A549 (cell line): ENCODE data around the gene RGPD8. TPM values are rescaled to one million over a fixed set of nuclear protein-coding genes. Genes with fewer than 3 reads are reported as not detected.
A peak's percentile ranks its signal among the peaks of the same experiment; 100 is the strongest.
"Not testable (repeated sequence)": the region's sequence is repeated elsewhere in the genome, so short reads cannot be mapped to it uniquely, and the experiment has no call there.

Experiments
- ATAC-seq, 2 experiments: fragments of 200-7000 bp in 1 of 2; fragments of >200 bp in 1 of 2; cut with Nextera tagmentation in 1 of 2; cut with Tn5 transposase in 1 of 2; 3 replicates each; pipeline versions ENCODE4 v1.8.0 to v1.9.1; 2018 to 2020; ENCODE audit warnings: mild to moderate bottlenecking in 1 of 2, moderate library complexity in 1 of 2
- CTCF ChIA-PET: fragments of 300-600 bp; sonication (Branson Sonifier 250); formaldehyde crosslinking; extraction: SDS; loops from one replicate; lab custom pipeline; 2021; ENCODE audit warnings: antibody characterized with exemption, inconsistent platforms; lab: Yijun Ruan, JAX
- POLR2A ChIA-PET: fragments of 350-600 bp; formaldehyde crosslinking; extraction: SDS; loops from one replicate; lab custom pipeline; 2021; ENCODE audit warnings: antibody characterized with exemption, inconsistent platforms; lab: Yijun Ruan, JAX
- DNase-seq, 2 experiments: peaks; one replicate each; pipeline versions ENCODE4 v3.0.0 to v3.0.0-alpha.2; 2011 to 2016; ENCODE audit warnings: low read depth in 1 of 2, low spot score in 1 of 2
- FAIRE-seq: peaks from 2 replicates; lab custom pipeline; 2011; peaks lifted over from hg19 to GRCh38; lab: Jason Lieb, UNC
- H3K27ac ChIP-seq, 2 experiments: fragments of >200 bp; sonication (Bioruptor Twin); formaldehyde crosslinking; 3 replicates each; pipeline ENCODE4 v1.5.1; 2016 to 2017
- H3K4me1 ChIP-seq: fragments of >200 bp; sonication (Bioruptor Twin); formaldehyde crosslinking; 3 replicates; pipeline ENCODE4 v1.6.1; 2016
- H3K4me2 ChIP-seq: fragments of >200 bp; sonication (Bioruptor Twin); formaldehyde crosslinking; 3 replicates; pipeline ENCODE4 v1.6.1; 2016
- H3K4me3 ChIP-seq: fragments of >200 bp; sonication (Bioruptor Twin); formaldehyde crosslinking; 3 replicates; pipeline ENCODE4 v1.5.1; 2016
- H3K9me3 ChIP-seq: fragments of >200 bp; sonication (Bioruptor Twin); formaldehyde crosslinking; 3 replicates; pipeline ENCODE4 v1.6.1; 2016
- CBX2 ChIP-seq: fragments of 200-600 bp; sonication (generic); IDR thresholded peaks from 2 replicates; pipeline ENCODE4 v1.6.1; 2016; ENCODE audit warnings: low read depth, mild to moderate bottlenecking, borderline replicate concordance
- CHD2 ChIP-seq: fragments of 150-350 bp; IDR thresholded peaks from 2 replicates; pipeline ENCODE4 v1.6.1; 2014; ENCODE audit warnings: low read length; ENCODE audit not compliant: partially characterized antibody
- JUN ChIP-seq, 2 experiments: fragments of >200 bp; sonication (Bioruptor Twin); formaldehyde crosslinking; IDR thresholded peaks; 2 replicates in 1 of 2; 3 replicates in 1 of 2; pipeline ENCODE4 v1.6.1; 2016 to 2017
- JUNB ChIP-seq: fragments of >200 bp; sonication (Bioruptor Twin); formaldehyde crosslinking; IDR thresholded peaks from 2 replicates; pipeline ENCODE4 v1.6.1; 2016
- PHF8 ChIP-seq: fragments of 200-600 bp; sonication (generic); IDR thresholded peaks from 2 replicates; pipeline ENCODE4 v1.6.1; 2016; ENCODE audit warnings: low read depth, mild to moderate bottlenecking, antibody characterized with exemption, moderate library complexity, borderline replicate concordance
- RARB ChIP-seq: fragments of 250-450 bp; sonication (Bioruptor Pico); IDR thresholded peaks from 2 replicates; pipeline ENCODE4 v1.8.0; 2021; ENCODE audit warnings: mild to moderate bottlenecking, moderate library complexity
- SREBF2 ChIP-seq: fragments of 450-650 bp; IDR thresholded peaks from 2 replicates; pipeline ENCODE4 v1.6.1; 2014; ENCODE audit warnings: mild to moderate bottlenecking, moderate library complexity
- whole genome bisulfite sequencing: methylation state at CpG from one replicate; pipeline ENCODE4 v1.1.6; 2017; ENCODE audit errors: missing lambda C conversion rate; 5-methylcytosine and 5-hydroxymethylcytosine counted together
- polyA plus RNA-seq, 4 experiments: library from polyadenylated mRNA; depleted of rRNA in 3 of 4; stranded (reverse); fragments of >200 nt; fragmentation: RNase III in 1 of 4; extraction: RNeasy Plus Mini Kit Qiagen cat#74134 plus additional on column Dnase treatment in 1 of 4; gene quantifications; 2 replicates in 3 of 4; 3 replicates in 1 of 4; pipeline ENCODE4 v1.2.3, GENCODE V29; 2011 to 2017
- TF ChIP-seq, protein P1 (sequence below): IDR thresholded peaks from 2 replicates; pipeline ENCODE4 v1.6.1; 2012

The RGPD8 gene
- polyA plus RNA-seq, 2 of the 4 experiments (the other 2 are of a cell fraction), result 2.7 to 7.6 TPM

DNA sequence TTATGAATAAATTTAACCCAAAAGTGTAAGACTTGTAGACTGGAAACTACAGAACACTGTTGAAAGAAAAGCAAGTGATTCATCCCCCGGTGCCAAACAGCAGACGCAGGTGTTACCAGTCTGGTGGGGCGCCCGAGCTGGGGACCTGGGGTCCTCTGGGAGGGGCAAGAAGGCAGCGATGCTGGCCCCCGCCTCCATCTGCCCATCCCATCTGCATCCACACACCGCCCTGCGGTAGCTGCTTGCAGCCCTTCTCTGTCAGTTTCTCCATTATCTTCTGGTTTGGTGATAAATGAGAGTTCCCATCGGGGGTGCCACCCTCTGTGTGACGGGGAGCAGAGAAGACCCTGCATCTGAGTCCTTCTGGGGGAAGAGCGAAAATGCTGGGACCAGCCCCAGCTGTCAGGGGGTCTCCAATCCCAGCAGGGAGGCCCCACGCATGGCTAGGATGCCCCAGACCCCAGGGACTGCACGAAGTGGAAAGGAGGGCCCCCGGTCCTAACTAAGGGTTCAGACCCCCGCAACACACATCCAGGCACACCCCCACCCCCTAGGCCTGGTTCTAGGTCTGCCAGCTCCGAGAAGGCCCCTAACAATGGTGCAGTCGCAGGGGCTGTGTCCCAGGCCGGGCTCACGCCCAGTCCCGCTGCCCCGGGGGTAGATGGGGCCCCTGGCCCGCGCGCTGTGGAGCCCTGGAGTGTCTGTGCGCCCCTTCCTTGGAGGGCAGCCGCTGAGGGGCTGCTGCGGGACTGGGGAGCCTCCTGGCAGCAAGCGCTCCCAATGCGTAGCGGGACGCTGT lies 686 bp upstream of the RGPD8 start:
- ChIA-PET POLR2A (no interaction called here), CTCF (interaction anchor here (0.6 to 1.8 kb wide), 5 partner anchors 25 to 385 kb away, joined by 3 to 10 read pairs (median 3); no protein-coding TSS in a partner anchor)
- no peak overlapping the region for H3K4me2 ChIP-seq
- H3K4me1 ChIP-seq, result no peaks in the 10 kb centered on the region
- no peak overlapping the region for H3K4me3 ChIP-seq
- 60% methylated on average over 15 of the region's 31 CpGs for WGBS
- no peaks in the 10 kb centered on the region for H3K9me3 ChIP-seq
- ATAC-seq (no peak), DNase-seq (no peak), FAIRE-seq (no peak)
- TF ChIP-seq CHD2 (no peak), JUN (IDR thresholded peaks at IDR 0.05) (no peak), JUNB (no peak), RARB (CRISPR knock-in tag) (no peak), CBX2 (no peak), SREBF2 (no peak)
- H3K27ac ChIP-seq, result no peak overlapping the region

DNA sequence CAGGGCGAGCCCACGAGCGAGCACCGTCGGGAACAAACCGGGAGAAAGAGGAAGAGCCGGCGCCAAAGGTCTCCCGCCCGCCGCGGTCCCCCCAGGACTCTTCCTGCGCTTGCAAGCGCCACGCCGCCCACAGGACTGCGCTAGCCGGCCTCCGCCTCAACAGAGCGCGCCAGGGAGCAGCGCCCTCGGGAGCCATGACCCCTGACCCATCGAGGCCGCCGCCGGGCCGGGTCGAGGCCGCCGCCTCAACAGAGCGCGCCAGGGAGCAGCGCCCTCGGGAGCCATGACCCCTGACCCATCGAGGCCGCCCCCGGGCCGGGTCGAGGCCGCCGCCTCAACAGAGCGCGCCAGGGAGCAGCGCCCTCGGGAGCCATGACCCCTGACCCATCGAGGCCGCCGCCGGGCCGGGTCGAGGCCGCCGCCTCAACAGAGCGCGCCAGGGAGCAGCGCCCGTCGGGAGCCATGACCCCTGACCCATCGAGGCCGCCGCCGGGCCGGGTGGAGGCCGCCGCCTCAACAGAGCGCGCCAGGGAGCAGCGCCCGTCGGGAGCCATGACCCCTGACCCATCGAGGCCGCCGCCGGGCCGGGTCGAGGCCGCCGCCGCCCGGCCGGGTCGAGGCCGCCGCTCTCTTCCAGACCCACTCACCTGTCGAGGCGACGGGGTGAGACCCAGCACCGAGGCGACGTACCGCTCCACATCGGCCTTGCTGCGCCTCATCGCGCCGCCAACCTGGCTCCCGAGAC lies 538 bp downstream of the RGPD8 start:
- peak; percentile 78 to 83; a peak in 3 of 6 replicates for ATAC-seq
- peak overlapping the region; percentile 68 to 90 for H3K27ac ChIP-seq
- DNase-seq, H3K9me3 ChIP-seq, H3K4me1 ChIP-seq, FAIRE-seq: not testable (repeated sequence)
- 54% methylated on average over 13 of the region's 98 CpGs for WGBS
- ChIA-PET CTCF (interaction anchor here (0.7 kb wide), 1 partner anchor 516 kb away, joined by 3 read pairs; no protein-coding TSS in a partner anchor), POLR2A (interaction anchor here (0.6 kb wide), 2 partner anchors 173 to 730 kb away, joined by 4 to 5 read pairs; no protein-coding TSS in a partner anchor)
- TF ChIP-seq, protein P1, sequence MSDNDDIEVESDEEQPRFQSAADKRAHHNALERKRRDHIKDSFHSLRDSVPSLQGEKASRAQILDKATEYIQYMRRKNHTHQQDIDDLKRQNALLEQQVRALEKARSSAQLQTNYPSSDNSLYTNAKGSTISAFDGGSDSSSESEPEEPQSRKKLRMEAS, result 0 out of 2 replicates have a peak, but pooled peaks have one; percentile 33
- peak; percentile 37 for TF ChIP-seq PHF8
- H3K4me2 ChIP-seq, result peak overlapping the region; percentile 64
- H3K4me3 ChIP-seq, result peak overlapping the region; percentile 59

DNA sequence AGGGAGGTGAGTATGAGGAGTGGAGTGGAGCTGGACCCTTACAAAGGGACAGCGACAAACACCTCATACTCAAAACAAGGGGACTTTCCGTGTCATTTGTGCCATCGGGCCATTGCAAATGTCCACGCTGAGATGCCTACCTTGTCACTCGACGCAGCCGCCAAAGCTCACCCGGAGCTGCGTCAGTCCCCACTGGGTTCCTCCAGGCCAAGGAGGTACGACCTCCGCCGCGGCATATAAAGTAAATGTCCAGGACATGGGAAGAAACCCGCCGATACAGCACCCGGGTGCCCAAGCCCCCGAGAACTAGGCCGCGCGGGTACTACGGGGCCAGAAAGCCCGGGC lies 1.1 kb downstream of the RGPD8 start:
- Histone ChIP-seq H3K4me3 (peak overlapping the region; percentile 59), H3K4me2 (peak overlapping the region; percentile 64), H3K27ac (peak overlapping the region; percentile 68 to 90; a peak in 5 of 6 replicates)
- ATAC-seq, CTCF ChIA-PET, FAIRE-seq, H3K4me1 ChIP-seq, POLR2A ChIA-PET, DNase-seq, H3K9me3 ChIP-seq: not testable (repeated sequence)
- WGBS, result 80% methylated on average over 5 of the region's 22 CpGs

DNA sequence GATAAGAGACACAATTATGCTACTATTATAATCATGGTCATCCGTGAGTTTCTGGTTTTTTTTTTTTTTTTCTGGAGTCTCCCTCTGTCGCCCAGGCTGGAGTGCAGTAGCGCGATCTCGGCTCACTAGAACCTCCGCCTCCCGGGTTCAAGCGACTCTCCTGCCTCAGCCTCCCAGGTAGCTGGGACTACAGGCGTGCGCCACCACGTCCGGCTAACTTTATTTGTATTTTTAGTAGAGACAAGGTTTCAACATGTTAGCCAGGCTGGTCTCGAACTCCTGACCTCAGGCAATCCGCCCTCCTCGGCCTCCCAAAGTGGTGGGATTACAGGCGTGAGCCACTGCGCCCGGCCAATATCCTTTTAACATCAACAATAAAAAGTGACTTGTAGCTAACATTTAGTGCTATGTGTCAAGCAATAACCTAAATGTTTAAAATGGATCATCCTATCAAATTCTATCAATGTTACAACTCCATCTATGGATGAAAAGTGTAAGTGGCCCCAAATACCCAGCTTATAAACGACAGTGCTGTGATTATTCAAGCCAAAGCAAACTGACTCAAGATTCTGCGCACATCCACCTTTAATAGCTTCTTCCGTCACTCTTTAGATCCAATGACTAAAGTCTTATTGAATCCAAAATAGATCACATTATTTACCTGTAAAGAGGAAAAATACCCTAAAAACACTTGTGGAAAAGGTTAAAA lies 1.7 kb downstream of the RGPD8 start:
- H3K9me3 ChIP-seq, FAIRE-seq, H3K4me1 ChIP-seq, H3K27ac ChIP-seq, POLR2A ChIA-PET, DNase-seq, CTCF ChIA-PET, ATAC-seq: not testable (repeated sequence)
- WGBS, result 94% methylated on average over 21 of the region's 21 CpGs
- peak overlapping the region; percentile 59; the same call in 2 of the 3 replicates for H3K4me3 ChIP-seq
- peak overlapping the region; percentile 64 for H3K4me2 ChIP-seq

DNA sequence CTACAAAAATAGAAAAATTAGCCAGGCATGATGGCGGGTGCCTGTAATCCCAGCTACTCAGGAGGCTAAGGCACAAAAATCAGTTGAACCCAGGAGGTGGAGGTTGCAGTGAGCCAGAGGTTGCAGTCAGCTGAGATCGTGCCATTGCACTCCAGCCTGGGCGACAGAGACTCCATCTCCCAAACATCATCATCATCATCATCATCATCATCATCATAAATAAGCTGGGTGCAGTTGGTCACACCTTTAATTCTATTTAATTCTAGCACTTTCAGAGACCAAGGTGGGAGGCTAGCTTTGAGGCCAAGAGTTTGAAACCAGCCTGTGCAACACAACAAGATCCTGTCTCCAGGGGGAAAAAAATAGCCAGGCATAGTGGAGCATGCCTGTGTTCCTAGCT lies 8.9 kb downstream of the RGPD8 start:
- H3K4me3 ChIP-seq, CTCF ChIA-PET, ATAC-seq, H3K4me1 ChIP-seq, DNase-seq, POLR2A ChIA-PET, H3K4me2 ChIP-seq, H3K27ac ChIP-seq, H3K9me3 ChIP-seq, FAIRE-seq: not testable (repeated sequence)
- 92% methylated on average over 2 of the region's 3 CpGs for WGBS
